Activated CD4-positive, alpha-beta T cell treated with anti-CD3 and anti-CD28 coated beads, Interleukin-2, amount 10 ng/mL, durations not matched to agents 24 days and 14 days (primary cell): Measurements from ENCODE around the gene PRKAR1B. TPM values are rescaled to one million over a fixed set of nuclear protein-coding genes. Genes with fewer than 3 reads are reported as not detected.

Experiments
- DNase-seq: peaks from one replicate; pipeline ENCODE4 v3.0.0; 2022
- H3K27ac Mint-ChIP-seq: one replicate; pipeline ENCODE4 v1.8.0; 2022; ENCODE audit warnings: mild to moderate bottlenecking, mixed read lengths
- H3K27me3 Mint-ChIP-seq: one replicate; pipeline ENCODE4 v1.8.0; 2022; ENCODE audit warnings: mixed read lengths
- H3K36me3 Mint-ChIP-seq: one replicate; pipeline ENCODE4 v1.8.0; 2022; ENCODE audit warnings: low read depth, mild to moderate bottlenecking, mixed read lengths
- H3K4me1 Mint-ChIP-seq: one replicate; pipeline ENCODE4 v1.8.0; 2021; ENCODE audit warnings: mixed read lengths
- H3K4me3 Mint-ChIP-seq: one replicate; pipeline ENCODE4 v1.8.0; 2022; ENCODE audit warnings: mild to moderate bottlenecking, moderate library complexity, mixed read lengths
- H3K9me3 Mint-ChIP-seq: one replicate; pipeline ENCODE4 v1.8.0; 2021; ENCODE audit warnings: mixed read lengths
- intact Hi-C: fragments of 100-400 bp; cut with micrococcal nuclease; formaldehyde crosslinking; loops from one replicate; pipeline ENCODE4 v1.15.1; 2023
- total RNA-seq: library from RNA; stranded (reverse); gene quantifications from 2 replicates; pipeline ENCODE4 v1.2.3, GENCODE V29; 2022

Gene PRKAR1B
- total RNA-seq = 39.4 and 47.0 TPM in 2 replicates

DNA sequence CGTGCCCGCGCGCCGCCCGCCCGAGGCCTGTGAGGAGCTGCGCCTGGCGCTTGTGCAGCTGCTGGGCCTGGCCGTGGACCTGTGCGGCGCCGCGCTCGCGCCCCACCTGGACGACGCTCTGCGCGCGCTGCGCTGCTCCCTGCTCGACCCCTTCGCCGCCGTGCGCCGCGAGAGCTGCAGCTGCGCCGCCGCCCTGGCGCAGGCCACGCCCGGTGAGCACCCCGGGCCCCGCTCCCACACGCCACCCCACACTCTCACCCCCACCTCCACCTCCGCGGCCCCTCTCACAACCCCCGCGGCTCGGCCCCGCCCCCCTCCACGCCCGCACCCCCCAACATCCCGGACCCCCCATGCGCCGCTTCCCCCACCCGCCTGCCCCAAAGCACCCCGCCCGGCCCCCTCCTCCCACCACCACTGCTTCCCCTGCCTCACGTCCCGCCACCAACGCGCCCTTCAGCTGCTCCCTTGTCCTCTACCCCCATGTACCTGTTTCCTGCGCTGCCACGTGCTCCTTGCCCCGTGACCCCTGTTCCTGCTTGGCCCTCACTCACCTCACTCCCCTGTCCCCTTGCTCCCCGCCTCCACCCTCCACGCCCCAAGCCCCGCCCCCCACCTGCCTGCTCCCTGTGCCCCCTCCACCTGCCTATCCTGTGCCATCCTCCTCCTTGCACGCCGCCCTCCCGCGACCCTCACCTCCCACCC lies at the start of gene PRKAR1B:
Gene PRKAR1B, minus strand, starts transcription at position 178 of the 702 bp plus-strand sequence. CDS start 15,776 bp downstream, outside the sequence.
- peak; percentile 83 for DNase-seq
- H3K27me3 Mint-ChIP-seq = no peaks in the 10 kb centered on the region
- intact Hi-C loops = loop anchor here (2.0 kb wide), 2 partner anchors 206 to 578 kb away; no protein-coding TSS in a partner anchor
- peak within 1 kb of the TSS; percentile 95 for H3K4me3 Mint-ChIP-seq
- peaks cover 18% of the 10 kb centered on the region for H3K4me1 Mint-ChIP-seq
- peak within 1 kb of the TSS; percentile 96 for H3K27ac Mint-ChIP-seq
- peaks cover 3% of the 10 kb centered on the region for H3K9me3 Mint-ChIP-seq
- H3K36me3 Mint-ChIP-seq = peaks cover 45% of the 10 kb centered on the region

- no peaks in the 10 kb centered on the region for H3K27me3 Mint-ChIP-seq
- no peak overlapping the region for H3K4me3 Mint-ChIP-seq
- DNase-seq = no peak
- no peaks in the 10 kb centered on the region for H3K4me1 Mint-ChIP-seq
- intact Hi-C loops = no loop called here
- no peak overlapping the region for H3K27ac Mint-ChIP-seq
- no peaks in the 10 kb centered on the region for H3K9me3 Mint-ChIP-seq
- peaks cover 16% of the 10 kb centered on the region for H3K36me3 Mint-ChIP-seq
These were observed 49.3 kb upstream of the PRKAR1B start for GRCh38 chr7:776381-776780.

DNA sequence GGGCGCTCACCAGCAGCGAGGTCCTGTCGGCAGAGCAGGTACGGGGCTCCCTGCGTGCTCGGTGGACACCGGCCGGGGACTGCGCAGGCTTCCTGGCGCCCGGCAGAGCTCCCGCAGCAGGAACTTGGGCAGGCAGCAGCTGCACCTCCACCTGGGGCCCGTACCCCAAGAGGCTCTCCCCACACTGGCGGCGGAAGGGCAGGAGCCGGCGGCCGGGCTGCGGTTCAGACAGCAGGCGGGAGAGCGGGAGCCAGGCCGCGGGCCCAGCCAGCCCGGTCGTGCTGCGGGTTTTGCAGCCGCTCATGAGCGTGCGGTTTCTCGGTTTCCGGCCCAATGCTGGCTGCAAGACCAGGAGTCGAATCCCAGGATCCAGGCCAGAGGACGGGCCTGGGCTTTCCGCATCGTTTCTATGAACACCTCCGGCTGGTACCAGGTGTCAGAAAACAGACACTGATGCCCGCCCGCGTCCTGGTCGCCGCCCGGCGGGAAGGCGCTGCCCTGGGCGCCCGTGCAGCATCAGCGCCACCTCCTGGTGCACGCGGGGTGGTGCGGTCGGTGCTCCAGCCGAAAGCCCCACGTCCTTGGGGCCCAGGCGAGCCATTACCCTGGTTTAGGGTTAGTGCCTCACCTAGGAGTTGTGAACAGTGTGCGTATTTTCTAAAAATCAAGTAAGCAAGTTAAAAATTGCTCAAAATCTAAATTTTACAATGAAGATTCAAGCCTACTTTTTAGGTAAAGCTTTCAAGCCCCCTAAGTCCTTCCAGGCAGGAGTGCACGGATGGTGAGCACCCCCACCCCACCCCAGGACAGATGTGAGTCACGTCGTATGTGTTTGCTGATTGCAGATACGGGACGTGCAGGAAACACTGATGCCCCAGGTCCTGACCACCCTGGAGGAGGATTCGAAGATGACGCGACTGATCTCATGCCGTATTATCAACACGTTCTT lies 47.4 kb upstream of the PRKAR1B start:
- Mint-ChIP-seq H3K27me3 (no peaks in the 10 kb centered on the region), H3K9me3 (no peaks in the 10 kb centered on the region), H3K4me3 (no peak overlapping the region), H3K36me3 (peaks cover 11% of the 10 kb centered on the region), H3K27ac (no peak overlapping the region), H3K4me1 (no peaks in the 10 kb centered on the region)
- intact Hi-C loops = loop anchor here (1.0 kb wide), 2 partner anchors 442 to 452 kb away; no protein-coding TSS in a partner anchor
- peak; percentile 89 for DNase-seq

DNA sequence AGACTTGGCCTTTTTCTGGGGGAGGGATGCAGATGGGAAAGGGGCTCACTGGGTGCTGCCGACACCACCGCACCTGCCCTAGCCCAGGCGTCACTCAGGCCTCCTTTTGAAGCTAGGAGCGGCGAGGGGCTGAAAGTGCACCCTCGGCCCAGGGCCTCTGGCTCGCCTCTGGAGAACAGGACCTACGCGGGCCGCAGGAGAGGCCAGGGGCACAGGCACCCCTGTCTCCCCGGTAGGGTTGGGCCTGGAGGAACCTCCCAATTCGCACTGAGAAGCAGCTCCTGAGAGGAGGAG lies 46.5 kb upstream of the PRKAR1B start:
- H3K4me3 Mint-ChIP-seq = no peak overlapping the region
- H3K4me1 Mint-ChIP-seq = no peaks in the 10 kb centered on the region
- no peaks in the 10 kb centered on the region for H3K27me3 Mint-ChIP-seq
- DNase-seq = no peak
- no peaks in the 10 kb centered on the region for H3K9me3 Mint-ChIP-seq
- H3K36me3 Mint-ChIP-seq = peaks cover 11% of the 10 kb centered on the region
- intact Hi-C loops = no loop called here
- H3K27ac Mint-ChIP-seq = no peak overlapping the region

- Mint-ChIP-seq H3K4me3 (no peak overlapping the region), H3K9me3 (no peaks in the 10 kb centered on the region), H3K36me3 (peaks cover 11% of the 10 kb centered on the region), H3K27me3 (no peaks in the 10 kb centered on the region), H3K4me1 (no peaks in the 10 kb centered on the region), H3K27ac (no peak overlapping the region)
- no peak for DNase-seq
- intact Hi-C loops = no loop called here
These were observed 46.0 kb upstream of the PRKAR1B start for GRCh38 chr7:772861-773621.

DNA sequence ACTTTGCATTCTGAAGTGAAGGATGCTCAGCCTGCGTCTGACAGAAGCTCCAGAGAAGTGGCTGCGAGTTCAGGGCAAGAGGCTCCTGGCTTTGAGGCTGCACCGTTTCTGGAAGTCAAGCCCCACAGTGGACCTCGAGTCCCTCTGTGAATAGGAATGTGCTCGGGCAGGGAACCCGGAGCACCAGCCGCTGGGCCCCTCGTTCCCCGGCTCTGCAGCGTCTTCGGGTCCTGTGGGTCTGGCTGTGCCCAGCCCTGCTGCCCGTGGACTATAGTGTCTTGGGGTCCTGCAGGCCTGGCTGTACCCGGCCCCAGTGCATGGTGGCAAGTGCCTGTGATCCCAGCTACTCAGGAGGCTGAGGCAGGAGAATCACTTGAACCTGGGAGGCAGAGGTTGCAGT lies 45.3 kb upstream of the PRKAR1B start:
- no peaks in the 10 kb centered on the region for H3K4me1 Mint-ChIP-seq
- H3K27ac Mint-ChIP-seq = no peak overlapping the region
- no peak for DNase-seq
- no peaks in the 10 kb centered on the region for H3K9me3 Mint-ChIP-seq
- no peak overlapping the region for H3K4me3 Mint-ChIP-seq
- intact Hi-C loops = no loop called here
- no peaks in the 10 kb centered on the region for H3K27me3 Mint-ChIP-seq
- H3K36me3 Mint-ChIP-seq = peaks cover 10% of the 10 kb centered on the region

GRCh38 chr7:772005-772294 lies 44.9 kb upstream of the PRKAR1B start:
- no peak overlapping the region for H3K4me3 Mint-ChIP-seq
- no peaks in the 10 kb centered on the region for H3K4me1 Mint-ChIP-seq
- no peak for DNase-seq
- H3K27me3 Mint-ChIP-seq = no peaks in the 10 kb centered on the region
- peaks cover 14% of the 10 kb centered on the region for H3K36me3 Mint-ChIP-seq
- intact Hi-C loops = no loop called here
- H3K9me3 Mint-ChIP-seq = no peaks in the 10 kb centered on the region
- H3K27ac Mint-ChIP-seq = no peak overlapping the region

DNA sequence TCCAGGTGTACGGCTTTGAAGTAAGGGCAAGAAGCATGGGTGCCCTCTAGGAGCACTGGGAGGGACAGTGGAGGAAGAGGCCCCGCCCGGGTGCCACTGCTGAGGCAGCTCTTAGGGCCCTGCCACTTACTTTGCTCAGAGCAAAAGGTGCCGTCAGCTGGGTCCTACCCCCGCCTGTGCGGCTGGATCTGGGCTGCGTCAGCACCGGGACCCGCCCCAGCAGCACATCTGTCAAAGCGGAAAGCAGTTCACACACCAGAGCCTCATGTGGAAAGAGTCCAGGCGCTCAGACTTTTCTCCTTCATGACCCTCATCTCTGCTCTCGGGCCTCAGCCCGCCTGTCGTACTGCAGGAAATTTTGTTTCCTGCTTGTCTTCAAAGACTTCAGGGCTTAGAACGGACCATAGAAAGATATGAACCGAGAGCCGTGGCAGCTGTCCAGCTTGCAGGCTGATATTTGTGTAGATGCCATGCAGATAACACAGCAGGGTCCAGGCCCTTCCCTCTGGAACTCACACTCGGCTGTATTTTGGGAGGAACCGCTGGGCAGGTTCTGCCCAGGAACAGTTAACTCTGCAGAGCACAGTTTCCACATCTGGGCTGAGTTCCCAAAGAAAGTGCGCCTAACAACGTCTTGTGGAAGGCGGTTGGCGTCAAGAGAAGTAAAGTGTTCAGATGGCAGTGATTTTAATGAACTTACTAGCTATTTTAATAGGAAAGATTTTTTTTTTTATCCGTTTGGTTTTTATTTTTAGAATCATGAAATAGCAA lies 44.3 kb upstream of the PRKAR1B start:
- H3K4me3 Mint-ChIP-seq = no peak overlapping the region
- no peak overlapping the region for H3K27ac Mint-ChIP-seq
- H3K36me3 Mint-ChIP-seq = peaks cover 16% of the 10 kb centered on the region
- H3K9me3 Mint-ChIP-seq = no peaks in the 10 kb centered on the region
- no peaks in the 10 kb centered on the region for H3K27me3 Mint-ChIP-seq
- DNase-seq = no peak
- intact Hi-C loops = no loop called here
- no peaks in the 10 kb centered on the region for H3K4me1 Mint-ChIP-seq

- no peak overlapping the region for H3K27ac Mint-ChIP-seq
- no peaks in the 10 kb centered on the region for H3K4me1 Mint-ChIP-seq
- H3K9me3 Mint-ChIP-seq = no peaks in the 10 kb centered on the region
- intact Hi-C loops = no loop called here
- H3K4me3 Mint-ChIP-seq = no peak overlapping the region
- H3K36me3 Mint-ChIP-seq = peaks cover 15% of the 10 kb centered on the region
- H3K27me3 Mint-ChIP-seq = no peaks in the 10 kb centered on the region
- no peak for DNase-seq
These were observed 43.7 kb upstream of the PRKAR1B start for GRCh38 chr7:770741-771166.

GRCh38 chr7:770336-770735 lies 43.3 kb upstream of the PRKAR1B start:
- H3K4me1 Mint-ChIP-seq = no peaks in the 10 kb centered on the region
- peaks cover 15% of the 10 kb centered on the region for H3K36me3 Mint-ChIP-seq
- H3K9me3 Mint-ChIP-seq = no peaks in the 10 kb centered on the region
- H3K4me3 Mint-ChIP-seq = no peak overlapping the region
- H3K27me3 Mint-ChIP-seq = no peaks in the 10 kb centered on the region
- DNase-seq = no peak
- intact Hi-C loops = no loop called here
- no peak overlapping the region for H3K27ac Mint-ChIP-seq

- H3K27ac Mint-ChIP-seq = no peak overlapping the region
- DNase-seq = no peak
These were observed 41.9 kb upstream of the PRKAR1B start for GRCh38 chr7:768881-769504.

GRCh38 chr7:767941-768731 lies 41.1 kb upstream of the PRKAR1B start:
- Mint-ChIP-seq H3K4me3 (no peak overlapping the region), H3K4me1 (no peaks in the 10 kb centered on the region), H3K9me3 (no peaks in the 10 kb centered on the region), H3K27ac (no peak overlapping the region), H3K36me3 (peaks cover 27% of the 10 kb centered on the region), H3K27me3 (no peaks in the 10 kb centered on the region)
- intact Hi-C loops = no loop called here
- DNase-seq = no peak

More at GRCh38 chr7:768881-769504, 41.9 kb upstream of the PRKAR1B start:
- intact Hi-C loops = no loop called here
- Mint-ChIP-seq H3K4me3 (no peak overlapping the region), H3K27me3 (no peaks in the 10 kb centered on the region), H3K4me1 (no peaks in the 10 kb centered on the region), H3K9me3 (no peaks in the 10 kb centered on the region), H3K36me3 (peaks cover 23% of the 10 kb centered on the region)
